Prostate gland (tissue), 2 donors: ENCODE results near the gene PLCB4. TPM values are rescaled to one million over a fixed set of nuclear protein-coding genes. Genes with fewer than 3 reads are reported as not detected.

Experiments used
- DNase-seq: peaks from one replicate; pipeline ENCODE4 v3.0.0-alpha.2; 2019; ENCODE audit warnings: low spot score
- H3K27ac ChIP-seq, 2 donors: fragments of 200-600 bp; sonication (generic); 2 replicates each; pipeline ENCODE4 v1.5.1; 2017 to 2019
- H3K27me3 ChIP-seq: fragments of 200-600 bp; sonication (generic); replicated peaks from 2 replicates; pipeline ENCODE4 v1.5.1; 2019; ENCODE audit not compliant: insufficient read depth
- H3K36me3 ChIP-seq, 2 donors: fragments of 200-600 bp; sonication (generic); 1 replicate in 1 of 2; 2 replicates in 1 of 2; pipeline versions ENCODE4 v1.5.1 to v1.8.1; 2017 to 2019
- H3K4me1 ChIP-seq: fragments of 200-600 bp; sonication (generic); replicated peaks from 2 replicates; pipeline ENCODE4 v1.5.1; 2019
- H3K4me3 ChIP-seq, 2 donors: fragments of 200-600 bp; sonication (generic); 2 replicates each; pipeline ENCODE4 v1.5.1; 2017 to 2019
- H3K9me3 ChIP-seq: fragments of 200-600 bp; sonication (generic); 2 replicates; pipeline ENCODE4 v1.5.1; 2017
- CTCF ChIP-seq, 4 experiments: fragments of 200-600 bp in 2 of 4; fragments of 450-650 bp in 2 of 4; sonication (generic) in 2 of 4; IDR thresholded peaks; 1 replicate in 3 of 4; 2 replicates in 1 of 4; pipeline ENCODE4 v1.5.1; 2016 to 2019; ENCODE audit warnings: antibody characterized with exemption in 4 of 4, mild to moderate bottlenecking in 2 of 4, moderate library complexity in 2 of 4
- POLR2A ChIP-seq: fragments of 450-650 bp; IDR thresholded peaks from one replicate; pipeline ENCODE4 v1.6.1; 2016; ENCODE audit warnings: antibody characterized with exemption, mild to moderate bottlenecking
- POLR2AphosphoS5 ChIP-seq: sonication (generic); formaldehyde crosslinking; IDR thresholded peaks from one replicate; pipeline ENCODE4 v1.6.1; 2017; ENCODE audit warnings: antibody characterized with exemption
- WGBS: methylation state at CpG from one replicate; pipeline ENCODE4 v1.1.5; 2018; 5-methylcytosine and 5-hydroxymethylcytosine counted together
- intact Hi-C: fragments of 100-400 bp; cut with DNase I; formaldehyde crosslinking; loops from one replicate; pipeline ENCODE4 v1.14.2; 2022
- total RNA-seq, 2 donors: library from RNA; depleted of rRNA; stranded (reverse); fragments of >200 nt; gene quantifications; one replicate each; pipeline ENCODE4 v1.1.0, GENCODE V29; 2016

The PLCB4 gene
- total RNA-seq, 2 donors from 2014 or later: 9.1 to 11.6 TPM

- WGBS: 67% methylated on average over 5 of the region's 5 CpGs
- no peak for DNase-seq
- no peak overlapping the region for H3K4me3 ChIP-seq
- no peaks in the 10 kb centered on the region for H3K4me1 ChIP-seq
- intact Hi-C loops: no loop called here
- TF ChIP-seq CTCF (IDR thresholded peaks at IDR 0.05): no peak
- TF ChIP-seq POLR2AphosphoS5: no peak
- TF ChIP-seq POLR2A: no peak
- H3K9me3 ChIP-seq: no peaks in the 10 kb centered on the region
- no peak overlapping the region for H3K27ac ChIP-seq
- no peaks in the 10 kb centered on the region for H3K36me3 ChIP-seq
- H3K27me3 ChIP-seq: no peaks in the 10 kb centered on the region
These were observed 211.8 kb downstream of the PLCB4 start for GRCh38 chr20:9280666-9281065.

- Histone ChIP-seq H3K9me3 (no peaks in the 10 kb centered on the region), H3K27ac (no peak overlapping the region), H3K4me3 (no peak overlapping the region), H3K27me3 (no peaks in the 10 kb centered on the region), H3K36me3 (no peaks in the 10 kb centered on the region), H3K4me1 (no peaks in the 10 kb centered on the region)
- WGBS: 5% methylated on average over 1 of the region's 1 CpG
- DNase-seq: no peak
- TF ChIP-seq CTCF (IDR thresholded peaks at IDR 0.05) (no peak), POLR2A (no peak), POLR2AphosphoS5 (peak; percentile 43)
- intact Hi-C loops: no loop called here
These were observed 212.9 kb downstream of the PLCB4 start for GRCh38 chr20:9281803-9282202.

- no peaks in the 10 kb centered on the region for H3K4me1 ChIP-seq
- H3K9me3 ChIP-seq: no peaks in the 10 kb centered on the region
- H3K4me3 ChIP-seq: no peak overlapping the region
- H3K27ac ChIP-seq: no peak overlapping the region
- TF ChIP-seq CTCF (IDR thresholded peaks at IDR 0.05): no peak
- no peak for TF ChIP-seq POLR2A
- TF ChIP-seq POLR2AphosphoS5: no peak
- H3K36me3 ChIP-seq: no peaks in the 10 kb centered on the region
- no peaks in the 10 kb centered on the region for H3K27me3 ChIP-seq
- no peak for DNase-seq
- intact Hi-C loops: no loop called here
- WGBS: 98% methylated on average over 2 of the region's 2 CpGs
These were observed 216.7 kb downstream of the PLCB4 start for GRCh38 chr20:9285617-9286016.

- H3K27me3 ChIP-seq: no peaks in the 10 kb centered on the region
- 100% methylated on average over 3 of the region's 3 CpGs for WGBS
- no peaks in the 10 kb centered on the region for H3K9me3 ChIP-seq
- no peaks in the 10 kb centered on the region for H3K36me3 ChIP-seq
- no peak for DNase-seq
- intact Hi-C loops: no loop called here
- H3K27ac ChIP-seq: no peak overlapping the region
- TF ChIP-seq POLR2A (no peak), POLR2AphosphoS5 (no peak), CTCF (IDR thresholded peaks at IDR 0.05) (no peak)
- no peaks in the 10 kb centered on the region for H3K4me1 ChIP-seq
- H3K4me3 ChIP-seq: no peak overlapping the region
These were observed 217.9 kb downstream of the PLCB4 start for GRCh38 chr20:9286501-9287461.

GRCh38 chr20:9287826-9288225, 218.9 kb downstream of the PLCB4 start:
- DNase-seq: no peak
- no peaks in the 10 kb centered on the region for H3K27me3 ChIP-seq
- 94% methylated on average over 1 of the region's 1 CpG for WGBS

More at GRCh38 chr20:9287826-9288225, 218.9 kb downstream of the PLCB4 start:
- no peaks in the 10 kb centered on the region for H3K9me3 ChIP-seq
- H3K4me3 ChIP-seq: no peak overlapping the region
- intact Hi-C loops: no loop called here
- no peak for TF ChIP-seq CTCF (IDR thresholded peaks at IDR 0.05)
- TF ChIP-seq POLR2AphosphoS5: no peak
- no peaks in the 10 kb centered on the region for H3K36me3 ChIP-seq
- H3K27ac ChIP-seq: no peak overlapping the region
- no peaks in the 10 kb centered on the region for H3K4me1 ChIP-seq
